Measurements from ENCODE around the gene FCSK. TPM values are rescaled to one million over a fixed set of nuclear protein-coding genes. Genes with fewer than 3 reads are reported as not detected.
A peak's percentile ranks its signal among the peaks of the same experiment; 100 is the strongest.

Gene FCSK
- total and polyA plus RNA-seq, 2 of the 13 experiments (the other 11 are each of a cell fraction or from before 2014, with no cell fraction given): 9.1 to 19.2 TPM

- TF ChIP-seq SNRNP70 (IDR thresholded peaks at IDR 0.05; ENCODE audit: low read depth, low read length) (no peak), NFIC (IDR thresholded peaks at IDR 0.05; ENCODE audit: low read length) (peak; percentile 25; the same call in 1 of the 2 replicates), PHF8 (CRISPR knock-in tag; IDR thresholded peaks at IDR 0.05) (peak; percentile 77), MXI1 (IDR thresholded peaks at IDR 0.05; ENCODE audit: borderline replicate concordance, low read depth, low read length) (peak; percentile 50; the same call in 1 of the 3 replicates), FOSL1 (CRISPR knock-in tag; IDR thresholded peaks at IDR 0.05; ENCODE audit: borderline replicate concordance) (no peak), YEATS4 (CRISPR knock-in tag; IDR thresholded peaks at IDR 0.05; ENCODE audit: borderline replicate concordance) (peak; percentile 8; the same call in 1 of the 2 replicates), ZNF546 (CRISPR knock-in tag; conservative IDR thresholded peaks at IDR 0.05) (no peak; the same call in 1 of the 2 replicates), ZNF101 (CRISPR knock-in tag; IDR thresholded peaks at IDR 0.05; ENCODE audit: borderline replicate concordance, low read depth) (no peak), SUZ12 (IDR thresholded peaks at IDR 0.05; ENCODE audit: low read depth, low read length) (peak; percentile 100), ZNF570 (CRISPR knock-in tag; IDR thresholded peaks at IDR 0.05; ENCODE audit: borderline replicate concordance) (no peak), SNAPC4 (CRISPR knock-in tag; IDR thresholded peaks at IDR 0.05) (peak; percentile 78; the same call in 1 of the 2 replicates), U2AF1 (optimal IDR thresholded peaks at IDR 0.05; ENCODE audit: low read depth, low read length) (peak; percentile 33), IKZF1 (IDR thresholded peaks at IDR 0.05) (no peak), RNF219 (CRISPR knock-in tag; IDR thresholded peaks at IDR 0.05) (no peak), RBAK (CRISPR knock-in tag; IDR thresholded peaks at IDR 0.05) (no peak), ZNF20 (CRISPR knock-in tag; IDR thresholded peaks at IDR 0.05) (no peak), ZNF282 (IDR thresholded peaks at IDR 0.05; ENCODE audit: partially characterized antibody) (no peak), ZNF326 (CRISPR knock-in tag; IDR thresholded peaks at IDR 0.05; ENCODE audit: borderline replicate concordance) (no peak), ZNF639 (CRISPR knock-in tag; conservative IDR thresholded peaks at IDR 0.05) (peak; percentile 81), ZNF790 (CRISPR knock-in tag; IDR thresholded peaks at IDR 0.05; ENCODE audit: borderline replicate concordance) (peak; percentile 49; the same call in 1 of the 2 replicates)
Measured at GRCh38 chr16:70438969-70439862, 15.2 kb upstream of the FCSK start, which contains the start of gene ST3GAL2 (continued).

Data from HepG2 (cell line).